GM12875 (cell line): ENCODE results near the gene TOMM6.
"Not testable (repeated sequence)": the region's sequence is repeated elsewhere in the genome, so short reads cannot be mapped to it uniquely, and the experiment has no call there.

ENCODE experiments used
- H3K4me3 ChIP-seq: one replicate; pipeline ENCODE4 v1.5.1; 2011; ENCODE audit warnings: low read depth, low read length, control low read depth
- TF ChIP-seq, protein P1 (sequence below): IDR thresholded peaks from 2 replicates; pipeline ENCODE4 v1.5.1; 2011; ENCODE audit warnings: low read depth, mild to moderate bottlenecking, control low read depth, inconsistent platforms, low read length, moderate library complexity, borderline replicate concordance; ENCODE audit not compliant: insufficient read depth

TOMM6 gene

DNA sequence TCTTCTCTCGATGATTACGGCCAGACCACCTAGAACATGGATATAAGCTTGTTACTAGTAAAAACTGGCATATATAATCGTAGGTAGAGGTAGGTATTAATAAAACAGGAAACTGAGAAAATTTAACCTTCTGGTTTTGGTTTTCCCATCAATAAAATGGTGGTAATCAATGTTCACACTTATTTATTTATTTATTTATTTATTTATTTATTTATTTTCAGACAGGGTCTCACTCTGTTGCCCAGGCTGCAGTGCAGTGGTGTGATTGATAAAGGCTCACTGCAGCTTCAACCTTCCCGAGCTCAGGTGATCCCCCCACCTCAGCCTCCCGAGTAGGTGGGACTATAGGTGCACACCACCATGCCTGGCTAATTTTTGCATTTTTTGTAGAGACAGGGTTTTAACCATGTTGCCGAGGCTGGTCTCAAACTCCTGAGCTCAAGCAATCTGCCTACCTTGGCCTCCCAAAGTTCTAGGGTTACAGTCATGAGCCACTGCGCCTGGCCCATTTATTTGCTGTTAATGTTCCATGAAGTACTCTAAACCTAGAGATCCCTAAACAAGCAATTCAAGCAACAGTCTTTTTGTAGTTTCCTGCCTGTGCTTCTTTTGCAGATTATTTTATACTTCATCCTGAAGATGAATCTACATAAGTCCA lies 11.5 kb downstream of the TOMM6 start:
- TF ChIP-seq, protein P1, sequence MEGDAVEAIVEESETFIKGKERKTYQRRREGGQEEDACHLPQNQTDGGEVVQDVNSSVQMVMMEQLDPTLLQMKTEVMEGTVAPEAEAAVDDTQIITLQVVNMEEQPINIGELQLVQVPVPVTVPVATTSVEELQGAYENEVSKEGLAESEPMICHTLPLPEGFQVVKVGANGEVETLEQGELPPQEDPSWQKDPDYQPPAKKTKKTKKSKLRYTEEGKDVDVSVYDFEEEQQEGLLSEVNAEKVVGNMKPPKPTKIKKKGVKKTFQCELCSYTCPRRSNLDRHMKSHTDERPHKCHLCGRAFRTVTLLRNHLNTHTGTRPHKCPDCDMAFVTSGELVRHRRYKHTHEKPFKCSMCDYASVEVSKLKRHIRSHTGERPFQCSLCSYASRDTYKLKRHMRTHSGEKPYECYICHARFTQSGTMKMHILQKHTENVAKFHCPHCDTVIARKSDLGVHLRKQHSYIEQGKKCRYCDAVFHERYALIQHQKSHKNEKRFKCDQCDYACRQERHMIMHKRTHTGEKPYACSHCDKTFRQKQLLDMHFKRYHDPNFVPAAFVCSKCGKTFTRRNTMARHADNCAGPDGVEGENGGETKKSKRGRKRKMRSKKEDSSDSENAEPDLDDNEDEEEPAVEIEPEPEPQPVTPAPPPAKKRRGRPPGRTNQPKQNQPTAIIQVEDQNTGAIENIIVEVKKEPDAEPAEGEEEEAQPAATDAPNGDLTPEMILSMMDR, result no peak
- no peak overlapping the region for H3K4me3 ChIP-seq

DNA sequence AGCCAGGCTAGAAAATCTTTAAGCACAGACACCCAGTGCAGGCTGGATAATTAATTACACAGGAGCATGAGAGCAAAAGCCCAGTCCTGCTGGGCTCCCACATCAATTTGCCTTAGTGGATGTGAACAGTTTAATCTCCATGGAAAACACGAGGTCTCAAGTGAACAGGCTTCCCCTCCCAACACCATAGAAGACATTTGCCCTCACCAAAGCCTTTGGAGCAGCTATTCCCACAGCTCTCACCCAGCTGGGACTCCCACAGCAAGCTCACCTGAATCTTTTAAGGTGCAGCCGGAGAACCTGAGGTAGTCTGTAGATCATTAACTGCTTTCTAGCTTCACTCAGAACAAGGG lies 12.0 kb downstream of the TOMM6 start:
- H3K4me3 ChIP-seq, result no peak overlapping the region
- TF ChIP-seq, protein P1, result no peak

DNA sequence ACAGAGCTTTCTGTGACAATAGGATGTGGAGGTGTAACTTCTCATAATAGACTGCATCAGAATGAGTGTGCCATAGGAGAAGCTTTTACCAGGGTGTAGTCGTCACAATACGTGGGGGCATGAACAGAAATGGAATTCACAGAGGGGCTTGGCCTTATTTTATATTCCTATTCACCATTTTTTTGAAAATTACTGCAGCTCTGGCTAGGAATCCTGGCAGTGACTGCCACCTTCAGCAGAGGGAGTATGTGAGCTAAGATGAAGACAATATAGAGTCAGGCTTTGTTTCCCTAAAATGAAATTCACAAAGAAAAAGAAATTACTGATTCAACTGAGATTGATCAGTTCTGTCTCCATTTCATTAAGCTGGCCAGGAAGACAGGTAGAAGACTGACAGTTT lies 13.9 kb downstream of the TOMM6 start:
- H3K4me3 ChIP-seq, result no peak overlapping the region
- TF ChIP-seq, protein P1, result no peak; the same call in 1 of the 2 replicates

DNA sequence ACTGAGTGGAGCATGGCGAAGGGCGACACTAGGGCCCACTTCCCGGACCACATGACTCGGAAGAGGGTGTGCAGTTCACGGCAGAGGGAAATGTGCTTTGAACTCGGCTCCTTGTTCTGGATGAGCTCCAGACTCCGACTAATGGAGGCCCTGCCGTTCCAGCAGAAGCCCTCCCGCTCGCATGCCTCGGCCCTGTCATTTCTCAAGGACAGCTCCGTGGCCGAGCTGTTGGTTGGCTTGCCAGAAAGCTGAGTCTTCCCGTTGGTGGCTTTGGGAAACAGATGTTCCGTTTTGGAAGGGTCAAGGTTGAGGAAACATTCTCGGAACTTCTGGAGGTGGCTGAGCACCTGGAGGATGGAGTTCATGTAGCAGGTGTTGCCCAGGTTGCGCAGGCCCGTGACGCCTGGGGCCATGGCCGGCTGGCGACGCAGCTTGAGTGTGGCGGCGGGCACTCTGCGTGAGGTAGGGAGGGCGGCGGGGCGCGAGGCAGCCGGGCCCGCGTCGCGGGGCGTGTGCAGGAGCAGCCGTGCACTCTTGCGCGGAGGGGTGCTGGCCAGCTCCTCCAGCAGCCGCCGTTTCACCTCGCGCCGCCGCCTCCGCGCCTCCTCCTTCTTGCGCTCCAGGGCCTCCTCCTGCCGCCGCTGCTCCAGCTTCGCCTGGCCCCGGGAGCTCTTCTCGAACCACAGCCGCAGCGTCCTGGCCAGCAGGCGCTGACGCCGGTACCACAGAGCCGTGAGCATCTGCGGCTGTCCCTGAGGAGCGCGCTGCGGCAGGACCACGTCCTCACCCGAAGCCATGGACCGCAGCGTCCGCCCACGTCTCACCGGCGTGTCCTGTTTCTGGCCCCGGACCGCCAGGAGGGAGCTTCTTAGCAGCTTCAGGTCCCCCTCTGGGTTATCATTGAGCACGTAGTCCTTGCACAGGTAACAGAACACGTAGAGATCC lies 18.6 kb downstream of the TOMM6 start:
- TF ChIP-seq, protein P1, result no peak
- H3K4me3 ChIP-seq, result no peak overlapping the region

DNA sequence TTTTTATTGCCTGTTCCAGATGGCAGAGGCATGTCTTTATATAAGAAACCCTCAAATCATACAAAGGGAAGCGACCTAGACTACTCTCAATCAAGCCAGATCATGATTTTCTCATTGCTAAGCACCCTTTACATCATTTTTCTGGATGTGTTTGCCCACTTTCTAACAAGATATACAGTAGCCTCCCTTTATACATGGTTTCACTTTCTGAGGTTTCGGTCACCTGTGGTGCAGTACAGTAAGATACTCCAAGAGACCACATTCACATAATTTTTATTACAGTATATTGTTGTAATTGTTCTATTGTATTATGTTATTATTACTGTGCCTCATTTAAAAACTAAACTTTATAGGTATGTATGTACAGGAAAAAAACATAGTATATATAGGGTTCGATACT lies 23.6 kb downstream of the TOMM6 start:
- H3K4me3 ChIP-seq, result no peak overlapping the region
- TF ChIP-seq, protein P1, result no peak

DNA sequence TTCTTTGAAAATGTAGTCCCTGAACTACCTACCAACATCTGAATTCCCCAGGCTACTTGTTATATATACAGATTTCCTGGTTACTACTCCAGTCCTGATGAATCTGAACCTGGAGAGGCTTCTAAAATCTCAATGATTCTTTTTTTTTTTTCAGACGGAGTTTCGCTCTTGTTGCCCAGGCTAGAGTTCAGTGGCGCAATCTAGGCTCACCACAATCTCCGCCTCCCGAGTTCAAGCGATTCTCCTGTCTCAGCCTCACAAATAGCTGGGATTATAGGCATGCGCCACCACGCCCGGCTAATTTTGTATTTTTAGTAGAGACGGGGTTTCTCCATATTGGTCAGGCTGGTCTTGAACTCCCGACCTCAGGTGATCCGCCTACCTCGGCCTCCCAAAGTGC lies 24.5 kb downstream of the TOMM6 start:
- not testable (repeated sequence) for H3K4me3 ChIP-seq

DNA sequence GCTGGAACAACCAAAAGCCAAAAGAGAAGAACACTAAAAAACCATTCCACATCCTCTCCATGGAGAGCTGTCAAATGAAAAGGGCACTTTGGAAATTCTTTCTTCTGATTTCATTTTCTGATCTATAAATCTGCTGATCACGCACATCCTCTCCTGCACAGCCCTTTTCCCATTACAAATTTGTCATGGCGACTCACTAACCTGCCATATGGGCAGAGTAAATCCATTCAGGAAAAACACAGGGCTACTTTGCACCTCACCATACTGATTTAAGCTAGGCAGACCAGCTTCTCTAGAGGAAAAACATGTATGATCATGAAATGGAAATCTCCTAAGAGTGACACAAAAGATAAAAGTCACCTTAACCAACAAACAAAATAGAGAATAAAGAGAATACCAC lies 26.0 kb downstream of the TOMM6 start:
- H3K4me3 ChIP-seq, result no peak overlapping the region
- TF ChIP-seq, protein P1, result no peak
